ENCODE measurements around the gene UBA5.

GRCh38 chr3:132659000-132659364 lies 1.1 kb upstream of the UBA5 start:
- TF ChIP-seq POLR2A (IDR thresholded peaks at IDR 0.05) (no peak), CTCF (IDR thresholded peaks at IDR 0.05) (no peak)
